Fibroblast of the aortic adventitia (primary cell): ENCODE measurements around the gene N4BP2L2. TPM values are rescaled to one million over a fixed set of nuclear protein-coding genes. Genes with fewer than 3 reads are reported as not detected.
A peak's percentile ranks its signal among the peaks of the same experiment; 100 is the strongest.
"Not testable (repeated sequence)": the region's sequence is repeated elsewhere in the genome, so short reads cannot be mapped to it uniquely, and the experiment has no call there.

ENCODE experiments used
- DNase-seq: peaks from one replicate; pipeline ENCODE4 v3.0.0-alpha.2; 2010; ENCODE audit warnings: low read depth
- H3K4me3 ChIP-seq: 2 replicates; pipeline ENCODE4 v1.5.1; 2011; ENCODE audit warnings: low read depth, mild to moderate bottlenecking, control low read depth, low read length, moderate library complexity
- CTCF ChIP-seq: IDR thresholded peaks from 2 replicates; pipeline ENCODE4 v1.5.1; 2011; ENCODE audit warnings: mild to moderate bottlenecking, low read length, control low read depth, inconsistent platforms; ENCODE audit not compliant: insufficient read depth
- total RNA-seq: library from RNA; depleted of rRNA; stranded (reverse); fragments of >200 nt; gene quantifications from 2 replicates; pipeline ENCODE4 v1.2.3, GENCODE V29; 2012; ENCODE audit warnings: low replicate concordance

N4BP2L2 gene
- total RNA-seq, 1 donor = 157 TPM

- no peak overlapping the region for H3K4me3 ChIP-seq
- DNase-seq = no peak
- TF ChIP-seq CTCF = no peak
Measured at GRCh38 chr13:32582281-32582680, 43.7 kb upstream of the N4BP2L2 start.

GRCh38 chr13:32581177-32581786 is 42.7 kb upstream of the N4BP2L2 start:
- no peak overlapping the region for H3K4me3 ChIP-seq
- peak; percentile 68 for DNase-seq
- peak; percentile 55 for TF ChIP-seq CTCF

- TF ChIP-seq CTCF = no peak
- no peak for DNase-seq
- no peak overlapping the region for H3K4me3 ChIP-seq
Measured at GRCh38 chr13:32577032-32577431, 38.4 kb upstream of the N4BP2L2 start.

GRCh38 chr13:32575687-32576086 is 37.1 kb upstream of the N4BP2L2 start:
- DNase-seq, H3K4me3 ChIP-seq: not testable (repeated sequence)

GRCh38 chr13:32560842-32561241 is 22.2 kb upstream of the N4BP2L2 start:
- not testable (repeated sequence) for H3K4me3 ChIP-seq, DNase-seq

- H3K4me3 ChIP-seq = no peak overlapping the region
- DNase-seq = no peak
- TF ChIP-seq CTCF = no peak
Measured at GRCh38 chr13:32555613-32556012, 17.0 kb upstream of the N4BP2L2 start.

- no peak overlapping the region for H3K4me3 ChIP-seq
- DNase-seq = no peak
- no peak for TF ChIP-seq CTCF
Measured at GRCh38 chr13:32553720-32554119, 15.1 kb upstream of the N4BP2L2 start.

GRCh38 chr13:32549788-32550187 is 11.2 kb upstream of the N4BP2L2 start:
- no peak overlapping the region for H3K4me3 ChIP-seq
- DNase-seq = no peak
- no peak for TF ChIP-seq CTCF
